Measurements from ENCODE around the gene ITPA.

GRCh38 chr20:3166913-3167342 lies 42.4 kb upstream of the ITPA start:
- no peak for TF ChIP-seq CTCF (IDR thresholded peaks at IDR 0.05)
- no peak for TF ChIP-seq ZFX (IDR thresholded peaks at IDR 0.05; ENCODE audit: borderline replicate concordance)
